Right ventricle myocardium superior (tissue), 1 donor: ENCODE results near the gene PCID2. TPM values are rescaled to one million over a fixed set of nuclear protein-coding genes. Genes with fewer than 3 reads are reported as not detected.
A peak's percentile ranks its signal among the peaks of the same experiment; 100 is the strongest.
"Not testable (repeated sequence)": the region's sequence is repeated elsewhere in the genome, so short reads cannot be mapped to it uniquely, and the experiment has no call there.

Experiments used
- ATAC-seq: fragments of 200-7000 bp; cut with Tn5 transposase; one replicate; pipeline ENCODE4 v1.9.1; 2020; ENCODE audit warnings: mild to moderate bottlenecking; ENCODE audit not compliant: poor library complexity
- DNase-seq: peaks from one replicate; pipeline ENCODE4 v3.0.0-alpha.2; 2020
- intact Hi-C: fragments of 100-400 bp; cut with DNase I; formaldehyde crosslinking; loops from one replicate; pipeline ENCODE4 v1.11.2; 2022
- total RNA-seq: library from RNA; stranded (reverse); fragmentation: NEBNext Ultra II Directional; extraction: Animal tissue kit (Norgen Biotek cat#: 25700); gene quantifications from one replicate; pipeline ENCODE4 v1.2.1, GENCODE V29; 2021
- donor health status: DM: no; HTN: yes; CAD: no; lungs with severe emphysema.

The PCID2 gene
- total RNA-seq, 1 donor from 2014 or later = 54.4 TPM

GRCh38 chr13:113172419-113172926 is 36.0 kb downstream of the PCID2 start:
- intact Hi-C loops = no loop called here
- DNase-seq (no peak), ATAC-seq (no peak)

GRCh38 chr13:113171250-113172125 is 37.0 kb downstream of the PCID2 start:
- DNase-seq (no peak), ATAC-seq (no peak)
- intact Hi-C loops = no loop called here

- intact Hi-C loops = no loop called here
- DNase-seq = no peak
- ATAC-seq = no peak
Measured at GRCh38 chr13:113170511-113170910, 38.0 kb downstream of the PCID2 start.

- intact Hi-C loops = no loop called here
- DNase-seq = no peak
- ATAC-seq = peak; percentile 94
Measured at GRCh38 chr13:113169277-113170272, 38.9 kb downstream of the PCID2 start.

GRCh38 chr13:113168211-113168610 is 40.3 kb downstream of the PCID2 start:
- DNase-seq (no peak), ATAC-seq (no peak)
- intact Hi-C loops = no loop called here

GRCh38 chr13:113167575-113167974 is 40.9 kb downstream of the PCID2 start:
- ATAC-seq (no peak), DNase-seq (no peak)
- intact Hi-C loops = no loop called here

- DNase-seq = no peak
- intact Hi-C loops = no loop called here
Measured at GRCh38 chr13:113167155-113167554, 41.3 kb downstream of the PCID2 start.

GRCh38 chr13:113166681-113167080 is 41.8 kb downstream of the PCID2 start:
- no peak for DNase-seq
- ATAC-seq = no peak
- intact Hi-C loops = no loop called here

More at GRCh38 chr13:113167155-113167554, 41.3 kb downstream of the PCID2 start:
- no peak for ATAC-seq

GRCh38 chr13:113166266-113166665 is 42.2 kb downstream of the PCID2 start:
- no peak for DNase-seq
- no peak for ATAC-seq
- intact Hi-C loops = no loop called here

- ATAC-seq (no peak), DNase-seq (no peak)
- intact Hi-C loops = no loop called here
Measured at GRCh38 chr13:113164492-113164891, 44.0 kb downstream of the PCID2 start.

- DNase-seq (no peak), ATAC-seq (no peak)
- intact Hi-C loops = no loop called here
Measured at GRCh38 chr13:113162783-113163685, 45.4 kb downstream of the PCID2 start.

- intact Hi-C loops, DNase-seq, ATAC-seq: not testable (repeated sequence)
Measured at GRCh38 chr13:113161975-113162374, 46.5 kb downstream of the PCID2 start.

GRCh38 chr13:113161433-113161832 is 47.0 kb downstream of the PCID2 start:
- intact Hi-C loops = no loop called here
- ATAC-seq (no peak), DNase-seq (no peak)

- intact Hi-C loops = no loop called here
- no peak for DNase-seq
- no peak for ATAC-seq
Measured at GRCh38 chr13:113160983-113161382, 47.5 kb downstream of the PCID2 start.

GRCh38 chr13:113159701-113160100 is 48.8 kb downstream of the PCID2 start:
- no peak for ATAC-seq
- no peak for DNase-seq
- intact Hi-C loops = no loop called here

- intact Hi-C loops = no loop called here
- no peak for DNase-seq
- no peak for ATAC-seq
Measured at GRCh38 chr13:113158946-113159345, 49.5 kb downstream of the PCID2 start.

- ATAC-seq = no peak
- no peak for DNase-seq
- intact Hi-C loops = no loop called here
Measured at GRCh38 chr13:113157929-113158747, 50.3 kb downstream of the PCID2 start, which contains the start of gene PROZ. PROZ (plus strand) TSS chr13:113158648; CDS start chr13:113158661, 13 bp downstream.
